Trophoblast cell (in vitro differentiated cells and primary cell): ENCODE results near the gene YIPF2.

Source experiments
- DNase-seq, 2 donors: peaks; one replicate each; pipeline ENCODE4 v3.0.0-alpha.2; 2016
- H2AFZ ChIP-seq: 2 replicates; pipeline ENCODE4 v1.6.1; 2013; ENCODE audit warnings: low read length, moderate library complexity, mild to moderate bottlenecking; ENCODE audit not compliant: insufficient read depth, poor library complexity
- H2AK5ac ChIP-seq: 2 replicates; pipeline ENCODE4 v1.6.1; 2013; ENCODE audit warnings: mild to moderate bottlenecking, low read length
- H2BK120ac ChIP-seq: 2 replicates; pipeline ENCODE4 v1.6.1; 2013; ENCODE audit warnings: low read length, mild to moderate bottlenecking, moderate library complexity; ENCODE audit not compliant: insufficient read depth, poor library complexity
- H2BK12ac ChIP-seq: 2 replicates; pipeline ENCODE4 v1.6.1; 2013; ENCODE audit warnings: mild to moderate bottlenecking, low read length, moderate library complexity
- H2BK5ac ChIP-seq: 2 replicates; pipeline ENCODE4 v1.6.1; 2013; ENCODE audit warnings: low read length, low read depth, moderate library complexity, mild to moderate bottlenecking; ENCODE audit not compliant: poor library complexity
- H3K14ac ChIP-seq: 2 replicates; pipeline ENCODE4 v1.6.1; 2013; ENCODE audit warnings: mild to moderate bottlenecking, low read length
- H3K18ac ChIP-seq: 2 replicates; pipeline ENCODE4 v1.6.1; 2013; ENCODE audit warnings: mild to moderate bottlenecking, low read length
- H3K23ac ChIP-seq: 2 replicates; pipeline ENCODE4 v1.6.1; 2013; ENCODE audit warnings: low read length
- H3K27ac ChIP-seq: 2 replicates; pipeline ENCODE4 v1.5.1; 2013; ENCODE audit warnings: low read depth, mild to moderate bottlenecking, inconsistent platforms, low read length, moderate library complexity
- H3K27me3 ChIP-seq: 2 replicates; pipeline ENCODE4 v1.6.1; 2013; ENCODE audit warnings: inconsistent platforms, mild to moderate bottlenecking, low read length, moderate library complexity; ENCODE audit not compliant: insufficient read depth
- H3K36me3 ChIP-seq, 2 experiments: 1 replicate in 1 of 2; 2 replicates in 1 of 2; pipeline ENCODE4 v1.6.1; 2013; ENCODE audit warnings: low read length in 2 of 2, mild to moderate bottlenecking in 2 of 2, moderate library complexity in 1 of 2; ENCODE audit not compliant: insufficient read depth in 2 of 2, control insufficient read depth in 1 of 2
- H3K4ac ChIP-seq: 2 replicates; pipeline ENCODE4 v1.6.1; 2013; ENCODE audit warnings: low read depth, mild to moderate bottlenecking, low read length, moderate library complexity
- H3K4me1 ChIP-seq, 2 experiments: 1 replicate in 1 of 2; 2 replicates in 1 of 2; pipeline ENCODE4 v1.6.1; 2013; ENCODE audit warnings: low read length in 2 of 2, mild to moderate bottlenecking in 2 of 2, moderate library complexity in 1 of 2; ENCODE audit not compliant: insufficient read depth in 2 of 2, control insufficient read depth in 1 of 2
- H3K4me2 ChIP-seq: 2 replicates; pipeline ENCODE4 v1.6.1; 2013; ENCODE audit warnings: inconsistent platforms, mild to moderate bottlenecking, low read length, moderate library complexity
- H3K4me3 ChIP-seq: 2 replicates; pipeline ENCODE4 v1.5.1; 2013; ENCODE audit warnings: mild to moderate bottlenecking, low read depth, low read length, inconsistent platforms
- H3K79me1 ChIP-seq: one replicate; pipeline ENCODE4 v1.6.1; 2013; ENCODE audit warnings: low read length
- H3K79me2 ChIP-seq: 2 replicates; pipeline ENCODE4 v1.6.1; 2013; ENCODE audit warnings: low read length, mild to moderate bottlenecking; ENCODE audit not compliant: control insufficient read depth, insufficient read depth, poor library complexity
- H3K9ac ChIP-seq: 2 replicates; pipeline ENCODE4 v1.6.1; 2013; ENCODE audit warnings: mild to moderate bottlenecking, low read length
- H3K9me3 ChIP-seq: 2 replicates; pipeline ENCODE4 v1.6.1; 2013; ENCODE audit warnings: low read depth, mild to moderate bottlenecking, control low read depth, inconsistent platforms, low read length; ENCODE audit not compliant: insufficient read depth
- H4K12ac ChIP-seq: 2 replicates; pipeline ENCODE4 v1.6.1; 2013; ENCODE audit warnings: low read depth, mild to moderate bottlenecking, low read length, moderate library complexity
- H4K8ac ChIP-seq: 2 replicates; pipeline ENCODE4 v1.6.1; 2013; ENCODE audit warnings: low read depth, mild to moderate bottlenecking, low read length, moderate library complexity
- H4K91ac ChIP-seq: one replicate; pipeline ENCODE4 v1.6.1; 2013; ENCODE audit warnings: low read depth, mild to moderate bottlenecking, low read length, moderate library complexity
- WGBS: extraction: QIAGEN DNeasy Blood & Tissue Kit; methylation state at CpG from one replicate; pipeline ENCODE4 v1.1.7; 2013; ENCODE audit warnings: missing lambda C conversion rate; ENCODE audit not compliant: insufficient read length, insufficient coverage; ENCODE audit errors: extremely low coverage; 5-methylcytosine and 5-hydroxymethylcytosine counted together

The YIPF2 gene

GRCh38 chr19:10898633-10899032 is 29.8 kb downstream of the YIPF2 start:
- H4K12ac ChIP-seq = no peak overlapping the region
- no peak overlapping the region for H2BK120ac ChIP-seq
- no CpG with 5 or more reads among the region's 10 CpGs for WGBS
- peak overlapping the region; percentile 34 for H3K4ac ChIP-seq
- no peak overlapping the region for H3K27ac ChIP-seq
- no peak overlapping the region for H4K91ac ChIP-seq
- no peak overlapping the region for H3K4me3 ChIP-seq
- H3K4me2 ChIP-seq = no peak overlapping the region
- no peak overlapping the region for H3K9ac ChIP-seq
- H3K27me3 ChIP-seq = no peaks in the 10 kb centered on the region
- DNase-seq = no peak
- no peak overlapping the region for H4K8ac ChIP-seq
- no peak overlapping the region for H2BK12ac ChIP-seq
- H3K4me1 ChIP-seq = peaks cover 8 to 10% of the 10 kb centered on the region in 2 experiments
- H2AK5ac ChIP-seq = no peak overlapping the region
- H2BK5ac ChIP-seq = no peak overlapping the region
- H3K79me1 ChIP-seq = no peaks in the 10 kb centered on the region
- H3K36me3 ChIP-seq = peaks cover 0 to 5% of the 10 kb centered on the region in 2 experiments
- peaks cover 5% of the 10 kb centered on the region for H3K79me2 ChIP-seq
- no peak overlapping the region for H3K18ac ChIP-seq
- no peak overlapping the region for H2AFZ ChIP-seq
- H3K23ac ChIP-seq = no peak overlapping the region
- H3K9me3 ChIP-seq = no peaks in the 10 kb centered on the region
- H3K14ac ChIP-seq = no peak overlapping the region

- WGBS = no CpG with 5 or more reads among the region's 7 CpGs
- no peak overlapping the region for H3K4me3 ChIP-seq
- no peak for DNase-seq
- H3K9me3 ChIP-seq = no peaks in the 10 kb centered on the region
- H3K79me2 ChIP-seq = peaks cover 9% of the 10 kb centered on the region
- no peak overlapping the region for H2BK5ac ChIP-seq
- H3K18ac ChIP-seq = peak overlapping the region; percentile 54
- peaks cover 8 to 10% of the 10 kb centered on the region in 2 experiments for H3K4me1 ChIP-seq
- H2AFZ ChIP-seq = no peak overlapping the region
- peaks cover 0 to 5% of the 10 kb centered on the region in 2 experiments for H3K36me3 ChIP-seq
- H3K9ac ChIP-seq = no peak overlapping the region
- H2BK12ac ChIP-seq = no peak overlapping the region
- H3K14ac ChIP-seq = no peak overlapping the region
- no peak overlapping the region for H4K12ac ChIP-seq
- no peak overlapping the region for H4K8ac ChIP-seq
- H2BK120ac ChIP-seq = no peak overlapping the region
- no peaks in the 10 kb centered on the region for H3K27me3 ChIP-seq
- no peaks in the 10 kb centered on the region for H3K79me1 ChIP-seq
- peak overlapping the region; percentile 29 for H3K4ac ChIP-seq
- no peak overlapping the region for H4K91ac ChIP-seq
- no peak overlapping the region for H2AK5ac ChIP-seq
- H3K4me2 ChIP-seq = no peak overlapping the region
- no peak overlapping the region for H3K27ac ChIP-seq
- no peak overlapping the region for H3K23ac ChIP-seq
Measured at GRCh38 chr19:10896851-10897526, 31.4 kb downstream of the YIPF2 start.

- peaks cover 0 to 6% of the 10 kb centered on the region in 2 experiments for H3K36me3 ChIP-seq
- no peak overlapping the region for H3K4me3 ChIP-seq
- H2BK5ac ChIP-seq = no peak overlapping the region
- no peak overlapping the region for H3K14ac ChIP-seq
- H4K12ac ChIP-seq = no peak overlapping the region
- H3K4me2 ChIP-seq = no peak overlapping the region
- H3K79me2 ChIP-seq = peaks cover 13% of the 10 kb centered on the region
- H3K4ac ChIP-seq = peak overlapping the region; percentile 21
- no peaks in the 10 kb centered on the region for H3K9me3 ChIP-seq
- WGBS = no CpG with 5 or more reads among the region's 12 CpGs
- H3K4me1 ChIP-seq = peaks cover 18% of the 10 kb centered on the region in 2 experiments
- no peak overlapping the region for H2AFZ ChIP-seq
- no peak for DNase-seq
- no peak overlapping the region for H2BK12ac ChIP-seq
- H3K27me3 ChIP-seq = no peaks in the 10 kb centered on the region
- no peak overlapping the region for H2BK120ac ChIP-seq
- H3K23ac ChIP-seq = no peak overlapping the region
- no peak overlapping the region for H3K9ac ChIP-seq
- H2AK5ac ChIP-seq = no peak overlapping the region
- H3K18ac ChIP-seq = no peak overlapping the region
- no peak overlapping the region for H4K91ac ChIP-seq
- H3K79me1 ChIP-seq = no peaks in the 10 kb centered on the region
- H3K27ac ChIP-seq = no peak overlapping the region
- no peak overlapping the region for H4K8ac ChIP-seq
Measured at GRCh38 chr19:10895920-10896319, 32.5 kb downstream of the YIPF2 start.

GRCh38 chr19:10895363-10895762 is 33.1 kb downstream of the YIPF2 start:
- DNase-seq = no peak
- peaks cover 16% of the 10 kb centered on the region for H3K79me2 ChIP-seq
- no peak overlapping the region for H3K4me3 ChIP-seq
- no peak overlapping the region for H2BK5ac ChIP-seq
- no peak overlapping the region for H3K4me2 ChIP-seq
- H3K27ac ChIP-seq = no peak overlapping the region
- peak overlapping the region; percentile 67 for H3K18ac ChIP-seq
- H4K91ac ChIP-seq = no peak overlapping the region
- H2AK5ac ChIP-seq = no peak overlapping the region
- peaks cover 0 to 8% of the 10 kb centered on the region in 2 experiments for H3K36me3 ChIP-seq
- no peak overlapping the region for H4K8ac ChIP-seq
- no peak overlapping the region for H2BK12ac ChIP-seq
- H3K79me1 ChIP-seq = no peaks in the 10 kb centered on the region
- H4K12ac ChIP-seq = no peak overlapping the region
- no peak overlapping the region for H3K14ac ChIP-seq
- H3K23ac ChIP-seq = no peak overlapping the region
- H3K4me1 ChIP-seq = peaks cover 21% of the 10 kb centered on the region in 2 experiments
- peak overlapping the region; percentile 21 for H3K4ac ChIP-seq
- H3K9me3 ChIP-seq = no peaks in the 10 kb centered on the region
- H2BK120ac ChIP-seq = no peak overlapping the region
- no peak overlapping the region for H3K9ac ChIP-seq
- no peak overlapping the region for H2AFZ ChIP-seq
- WGBS = no CpG with 5 or more reads among the region's 6 CpGs
- no peaks in the 10 kb centered on the region for H3K27me3 ChIP-seq
